Measurements from ENCODE around the gene PFN3.
A peak's percentile ranks its signal among the peaks of the same experiment; 100 is the strongest.

PFN3 gene

DNA sequence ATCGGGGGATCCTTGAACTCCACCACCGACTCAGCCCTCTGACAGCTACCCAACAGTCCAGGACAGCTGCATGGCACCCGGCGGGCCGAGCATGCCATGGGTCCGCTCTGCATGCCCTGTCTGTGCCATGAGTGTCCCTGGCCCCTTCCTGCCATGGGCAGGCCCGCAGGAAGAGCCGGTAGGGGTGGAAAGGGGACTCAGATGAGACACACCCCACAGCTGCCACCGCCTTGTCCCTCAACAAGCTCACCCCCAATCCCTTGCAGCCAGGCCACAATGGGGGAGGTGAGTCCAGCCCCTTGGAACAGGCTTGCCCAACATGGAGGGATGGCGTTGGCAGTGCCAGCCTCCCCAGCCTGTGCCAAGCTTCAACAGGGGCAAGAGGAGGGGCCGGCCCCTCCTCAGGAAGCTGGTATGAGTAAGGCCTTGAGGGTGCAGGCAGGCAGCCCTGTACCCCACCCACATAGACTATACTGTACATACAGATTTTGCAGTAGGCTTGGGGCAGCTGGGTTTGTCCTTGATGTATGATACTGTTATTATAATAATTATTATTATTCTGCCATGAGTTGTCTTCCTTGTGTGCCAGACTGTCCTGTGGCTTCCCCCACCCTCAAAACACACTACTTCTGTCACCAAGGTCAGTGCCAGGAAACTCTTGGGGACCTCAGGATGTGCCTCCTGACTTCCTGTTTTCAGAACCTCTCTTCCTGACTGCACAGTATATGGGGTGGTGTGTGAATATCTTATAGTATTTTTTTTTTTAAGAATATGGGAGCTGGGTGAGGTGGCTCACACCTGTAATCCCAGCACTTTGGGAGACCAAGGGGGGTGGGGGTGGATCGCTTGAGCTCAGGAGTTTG is 28.2 kb downstream of the PFN3 start:
- peaks cover 14% of the 10 kb centered on the region for H3K27me3 ChIP-seq (ENCODE audit: control insufficient read depth, insufficient read depth, low read length, poor library complexity, severe bottlenecking)
- no peak overlapping the region for H3K27ac ChIP-seq (ENCODE audit: insufficient read depth, low read depth, low read length, poor library complexity, severe bottlenecking)
- 92 to 93% methylated on average over 12 of the region's 12 CpGs for WGBS, 2 experiments
- H3K36me3 ChIP-seq (ENCODE audit: control insufficient read depth, insufficient read depth, low read length): no peaks in the 10 kb centered on the region
- H3K4me1 ChIP-seq (ENCODE audit: control insufficient read depth, insufficient read depth, low read length): peaks cover 11% of the 10 kb centered on the region
- no peak overlapping the region for H3K4me3 ChIP-seq (ENCODE audit: insufficient read depth, low read depth, low read length)
- no peaks in the 10 kb centered on the region for H3K9me3 ChIP-seq (ENCODE audit: control insufficient read depth, low read length)

DNA sequence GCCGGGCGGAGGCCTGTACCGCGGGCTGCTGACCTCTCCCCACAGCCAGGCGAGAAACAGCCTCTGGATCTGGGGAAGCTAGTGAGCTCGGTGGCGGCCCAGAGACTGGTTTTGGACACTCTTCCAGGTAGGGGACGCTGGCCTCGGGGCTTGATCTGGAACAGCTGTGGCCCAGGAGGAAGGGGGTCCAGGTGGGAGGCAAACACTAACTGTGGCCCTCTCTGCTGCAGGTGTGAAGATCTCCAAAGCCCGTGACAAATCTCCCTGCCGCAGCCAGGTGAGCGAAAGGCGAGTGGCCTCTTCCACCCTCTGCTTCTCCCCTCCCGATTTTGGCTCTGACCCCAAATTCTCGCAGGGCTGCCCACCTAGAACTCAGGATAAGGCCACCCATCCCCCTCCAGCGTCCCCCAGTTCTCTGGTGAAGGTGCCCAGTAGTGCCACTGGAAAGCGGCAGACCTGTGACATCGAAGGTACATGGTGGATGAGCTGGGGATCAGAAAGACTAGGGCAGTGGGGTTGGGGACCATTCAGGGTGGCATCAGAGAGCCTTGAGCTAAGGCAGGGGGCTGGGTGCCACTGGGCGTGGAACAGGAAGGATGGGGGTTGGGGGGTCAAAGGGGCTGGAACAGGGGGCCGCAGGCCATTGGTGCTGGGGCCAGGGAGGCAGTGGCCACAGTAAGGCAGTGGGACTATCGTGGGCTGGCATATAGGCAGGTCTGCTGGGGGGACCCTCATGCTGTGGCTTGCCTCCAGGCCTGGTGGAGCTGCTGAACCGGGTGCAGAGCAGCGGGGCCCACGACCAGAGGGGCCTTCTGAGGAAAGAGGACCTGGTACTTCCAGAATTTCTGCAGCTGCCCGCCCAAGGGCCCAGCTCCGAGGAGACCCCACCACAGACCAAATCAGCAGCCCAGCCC is 29.1 kb downstream of the PFN3 start:
- Histone ChIP-seq H3K27me3 (ENCODE audit: control insufficient read depth, insufficient read depth, low read length, poor library complexity, severe bottlenecking) (peaks cover 14% of the 10 kb centered on the region), H3K27ac (ENCODE audit: insufficient read depth, low read depth, low read length, poor library complexity, severe bottlenecking) (no peak overlapping the region), H3K4me1 (ENCODE audit: control insufficient read depth, insufficient read depth, low read length) (peaks cover 13% of the 10 kb centered on the region), H3K9me3 (ENCODE audit: control insufficient read depth, low read length) (no peaks in the 10 kb centered on the region), H3K36me3 (ENCODE audit: control insufficient read depth, insufficient read depth, low read length) (no peaks in the 10 kb centered on the region), H3K4me3 (ENCODE audit: insufficient read depth, low read depth, low read length) (peak overlapping the region; percentile 40)
- WGBS, 2 experiments: 56 to 58% methylated on average over 26 of the region's 26 CpGs

- Histone ChIP-seq H3K4me3 (ENCODE audit: insufficient read depth, low read depth, low read length) (peak overlapping the region; percentile 40), H3K27ac (ENCODE audit: insufficient read depth, low read depth, low read length, poor library complexity, severe bottlenecking) (no peak overlapping the region), H3K9me3 (ENCODE audit: control insufficient read depth, low read length) (no peaks in the 10 kb centered on the region), H3K4me1 (ENCODE audit: control insufficient read depth, insufficient read depth, low read length) (peaks cover 21% of the 10 kb centered on the region), H3K27me3 (ENCODE audit: control insufficient read depth, insufficient read depth, low read length, poor library complexity, severe bottlenecking) (peaks cover 14% of the 10 kb centered on the region), H3K36me3 (ENCODE audit: control insufficient read depth, insufficient read depth, low read length) (no peaks in the 10 kb centered on the region)
- 6 to 7% methylated on average over 42 of the region's 42 CpGs for WGBS, 2 experiments
These were observed 29.9 kb downstream of the PFN3 start for GRCh38 chr5:177370488-177371119.

DNA sequence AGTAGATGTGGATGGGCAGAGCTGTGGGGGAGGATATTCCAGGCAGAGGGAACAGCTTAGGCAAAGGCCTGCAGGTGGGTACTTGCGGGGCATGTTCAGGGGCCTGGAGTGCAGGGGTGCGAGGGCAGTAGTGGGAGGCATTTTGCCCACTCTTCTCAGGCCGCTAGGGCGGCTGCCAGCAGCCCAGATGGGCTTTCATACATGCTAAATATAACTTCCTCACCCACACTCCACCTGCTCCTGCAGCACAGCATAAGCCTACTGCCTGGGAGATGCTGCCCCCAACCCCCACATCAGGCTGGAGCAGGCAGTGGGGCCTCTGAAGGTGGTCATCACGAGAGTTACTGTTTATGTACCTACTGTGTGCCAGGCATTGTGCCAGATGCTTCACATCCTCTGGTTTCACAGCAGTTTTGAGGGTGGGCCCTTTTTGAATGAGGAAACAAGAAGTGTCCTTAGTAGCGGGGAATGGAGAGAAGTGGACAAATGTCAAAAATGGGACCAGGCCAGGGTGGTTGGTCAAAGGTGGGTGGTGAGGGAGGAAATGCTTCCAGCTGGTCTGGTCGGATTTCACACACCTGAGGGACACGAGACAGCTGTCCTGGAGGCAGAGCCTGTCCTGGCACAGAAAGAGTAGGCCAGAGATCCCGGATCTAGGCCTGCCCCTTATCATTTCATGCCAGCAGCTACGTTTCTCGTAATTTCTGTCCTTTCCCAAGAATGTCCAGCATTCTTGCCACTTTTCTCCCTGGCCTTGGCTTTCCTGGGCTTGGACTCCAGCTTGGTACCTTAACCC is 30.6 kb downstream of the PFN3 start:
- Histone ChIP-seq H3K27me3 (ENCODE audit: control insufficient read depth, insufficient read depth, low read length, poor library complexity, severe bottlenecking) (peaks cover 14% of the 10 kb centered on the region), H3K4me1 (ENCODE audit: control insufficient read depth, insufficient read depth, low read length) (peaks cover 23% of the 10 kb centered on the region), H3K27ac (ENCODE audit: insufficient read depth, low read depth, low read length, poor library complexity, severe bottlenecking) (no peak overlapping the region), H3K4me3 (ENCODE audit: insufficient read depth, low read depth, low read length) (no peak overlapping the region), H3K9me3 (ENCODE audit: control insufficient read depth, low read length) (no peaks in the 10 kb centered on the region), H3K36me3 (ENCODE audit: control insufficient read depth, insufficient read depth, low read length) (no peaks in the 10 kb centered on the region)
- WGBS, 2 experiments: 89% methylated on average over 11 of the region's 11 CpGs

DNA sequence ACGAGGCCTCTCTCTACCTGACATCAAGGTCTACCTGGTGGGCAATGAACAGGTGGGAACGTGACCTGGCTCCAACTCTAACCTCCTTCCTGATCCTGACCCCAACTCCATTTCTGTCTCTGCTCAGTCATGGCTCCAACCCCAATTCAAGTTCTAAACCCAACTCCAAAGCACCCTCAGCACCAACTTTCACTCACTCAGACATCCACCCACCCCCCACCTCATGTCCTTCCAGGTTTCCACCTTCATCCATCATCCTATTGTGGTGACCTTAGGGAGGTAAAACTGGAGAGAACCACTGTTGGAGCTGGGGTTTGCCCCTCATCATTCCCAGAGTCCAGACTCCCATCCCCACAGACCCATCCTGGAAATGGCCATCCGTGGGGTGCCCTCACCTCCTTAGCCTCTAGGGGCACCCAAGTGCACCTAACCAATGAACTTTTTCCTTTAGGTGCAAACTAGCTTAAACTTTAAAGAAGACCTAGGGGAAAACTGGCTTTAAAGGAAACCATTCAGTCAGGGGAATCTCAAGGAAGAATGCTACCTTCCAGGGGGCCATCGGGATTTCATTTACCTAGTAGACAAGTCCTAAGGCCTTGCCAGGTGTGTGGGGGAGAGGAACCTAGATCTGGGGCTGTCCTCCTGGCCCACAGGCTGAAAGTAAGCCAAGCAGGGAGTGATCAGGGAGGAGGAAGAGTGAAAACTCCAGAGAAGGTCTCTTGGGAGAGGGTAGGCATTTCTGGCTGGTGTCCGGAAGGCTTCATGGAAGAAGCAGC is 31.4 kb downstream of the PFN3 start:
- whole genome bisulfite sequencing, 2 experiments: 75 to 78% methylated on average over 5 of the region's 5 CpGs
- no peak overlapping the region for H3K4me3 ChIP-seq (ENCODE audit: insufficient read depth, low read depth, low read length)

GRCh38 chr5:177367981-177368868 is 32.2 kb downstream of the PFN3 start:
- Histone ChIP-seq H3K27ac (ENCODE audit: insufficient read depth, low read depth, low read length, poor library complexity, severe bottlenecking) (no peak overlapping the region), H3K36me3 (ENCODE audit: control insufficient read depth, insufficient read depth, low read length) (no peaks in the 10 kb centered on the region), H3K9me3 (ENCODE audit: control insufficient read depth, low read length) (no peaks in the 10 kb centered on the region), H3K4me1 (ENCODE audit: control insufficient read depth, insufficient read depth, low read length) (peaks cover 27% of the 10 kb centered on the region), H3K27me3 (ENCODE audit: control insufficient read depth, insufficient read depth, low read length, poor library complexity, severe bottlenecking) (peaks cover 29% of the 10 kb centered on the region), H3K4me3 (ENCODE audit: insufficient read depth, low read depth, low read length) (no peak overlapping the region)
- WGBS, 2 experiments: 94 to 95% methylated on average over 29 of the region's 29 CpGs

More for the DNA sequence above, 31.4 kb downstream of the PFN3 start:
- Histone ChIP-seq H3K27ac (ENCODE audit: insufficient read depth, low read depth, low read length, poor library complexity, severe bottlenecking) (no peak overlapping the region), H3K9me3 (ENCODE audit: control insufficient read depth, low read length) (no peaks in the 10 kb centered on the region), H3K27me3 (ENCODE audit: control insufficient read depth, insufficient read depth, low read length, poor library complexity, severe bottlenecking) (peaks cover 22% of the 10 kb centered on the region), H3K4me1 (ENCODE audit: control insufficient read depth, insufficient read depth, low read length) (peaks cover 23% of the 10 kb centered on the region), H3K36me3 (ENCODE audit: control insufficient read depth, insufficient read depth, low read length) (no peaks in the 10 kb centered on the region)

DNA sequence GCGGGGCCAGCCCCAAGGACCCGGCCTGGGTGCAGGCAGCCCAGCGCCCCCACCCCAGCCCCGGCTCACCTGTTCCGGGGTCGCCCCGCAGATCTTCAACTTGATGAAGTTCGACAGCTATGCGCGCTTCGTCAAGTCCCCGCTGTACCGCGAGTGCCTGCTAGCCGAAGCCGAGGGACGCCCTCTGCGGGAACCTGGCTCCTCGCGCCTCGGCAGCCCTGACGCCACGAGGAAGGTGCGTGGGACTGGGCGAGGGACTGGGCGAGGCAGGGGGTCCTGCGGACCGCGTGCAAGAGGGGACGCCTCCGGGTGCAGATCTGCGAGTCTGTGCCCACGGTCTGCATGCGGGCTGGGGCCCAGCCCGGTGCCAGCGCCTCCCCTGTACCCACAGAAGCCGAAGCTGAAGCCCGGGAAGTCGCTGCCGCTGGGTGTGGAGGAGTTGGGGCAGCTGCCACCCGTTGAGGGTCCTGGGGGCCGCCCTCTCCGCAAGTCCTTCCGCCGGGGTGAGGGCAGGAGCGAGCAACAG is 33.1 kb downstream of the PFN3 start:
- Histone ChIP-seq H3K4me1 (ENCODE audit: control insufficient read depth, insufficient read depth, low read length) (peaks cover 30% of the 10 kb centered on the region), H3K27me3 (ENCODE audit: control insufficient read depth, insufficient read depth, low read length, poor library complexity, severe bottlenecking) (peaks cover 34% of the 10 kb centered on the region), H3K36me3 (ENCODE audit: control insufficient read depth, insufficient read depth, low read length) (no peaks in the 10 kb centered on the region), H3K27ac (ENCODE audit: insufficient read depth, low read depth, low read length, poor library complexity, severe bottlenecking) (no peak overlapping the region), H3K4me3 (ENCODE audit: insufficient read depth, low read depth, low read length) (peak overlapping the region; percentile 43), H3K9me3 (ENCODE audit: control insufficient read depth, low read length) (no peaks in the 10 kb centered on the region)
- 35 to 37% methylated on average over 46 of the region's 46 CpGs for WGBS, 2 experiments

- H3K27ac ChIP-seq (ENCODE audit: insufficient read depth, low read depth, low read length, poor library complexity, severe bottlenecking): peak overlapping the region; percentile 61
- WGBS, 2 experiments: 1% methylated on average over 36 of the region's 36 CpGs
These were observed 33.7 kb downstream of the PFN3 start for GRCh38 chr5:177366528-177367322.

More at GRCh38 chr5:177366528-177367322, 33.7 kb downstream of the PFN3 start:
- Histone ChIP-seq H3K27me3 (ENCODE audit: control insufficient read depth, insufficient read depth, low read length, poor library complexity, severe bottlenecking) (peaks cover 34% of the 10 kb centered on the region), H3K4me3 (ENCODE audit: insufficient read depth, low read depth, low read length) (peak overlapping the region; percentile 43), H3K9me3 (ENCODE audit: control insufficient read depth, low read length) (no peaks in the 10 kb centered on the region), H3K4me1 (ENCODE audit: control insufficient read depth, insufficient read depth, low read length) (peaks cover 33% of the 10 kb centered on the region), H3K36me3 (ENCODE audit: control insufficient read depth, insufficient read depth, low read length) (no peaks in the 10 kb centered on the region)
